ENCODE results near the gene OPN3. TPM values are rescaled to one million over a fixed set of nuclear protein-coding genes. Genes with fewer than 3 reads are reported as not detected.

The OPN3 gene
- polyA plus RNA-seq, 1 donor from 2014 or later = 2.7 TPM

- Histone ChIP-seq H4K20me1 (ENCODE audit: insufficient read depth) (no peaks in the 10 kb centered on the region), H3K4me3 (ENCODE audit: low read length) (no peak overlapping the region), H3K79me2 (replicated peaks; ENCODE audit: insufficient read depth, low read length) (no peaks in the 10 kb centered on the region)
Observed at GRCh38 chr1:241553886-241554592, 86.1 kb downstream of the OPN3 start.

DNA sequence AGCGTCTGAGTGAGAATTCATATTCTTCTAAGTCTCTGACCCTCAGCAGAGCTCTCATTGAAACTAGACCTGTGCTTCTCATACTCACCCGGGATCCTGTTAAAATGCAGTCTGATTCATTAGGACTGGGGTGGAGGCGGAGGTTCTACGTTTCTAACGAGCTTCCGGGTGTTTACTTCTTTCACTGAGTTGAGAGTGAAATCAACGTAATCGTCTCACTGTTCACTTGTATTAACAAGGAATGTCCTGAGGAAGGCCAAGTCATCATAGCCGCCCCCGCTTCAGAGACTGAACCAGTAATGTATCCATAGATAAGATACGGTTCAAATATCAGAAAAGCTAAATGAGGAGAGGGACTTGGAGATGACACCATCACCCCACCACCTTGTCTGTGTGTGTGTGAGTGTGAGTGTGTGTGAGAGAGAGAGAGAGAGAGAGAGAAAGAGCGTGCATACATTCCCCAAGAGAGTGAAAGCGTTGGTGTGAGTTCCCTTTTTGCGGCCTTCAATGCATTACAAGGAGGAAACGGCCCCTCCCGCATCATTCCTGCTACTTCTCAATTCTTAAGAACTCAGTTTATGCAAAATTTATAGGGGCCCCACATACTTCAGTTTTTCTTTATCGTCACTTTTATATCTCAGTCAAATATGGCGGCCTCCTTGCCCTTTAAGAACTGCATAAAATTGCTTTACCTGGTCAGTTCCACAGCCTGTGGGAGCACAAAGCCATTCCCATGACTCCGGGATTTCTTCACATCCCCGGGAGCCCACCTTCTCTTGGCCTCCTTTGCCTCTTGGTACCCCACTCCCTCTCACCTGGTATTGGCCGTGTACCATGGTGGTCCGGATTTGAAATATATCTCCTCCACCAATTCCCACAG, 88.2 kb downstream of the OPN3 start:
- Histone ChIP-seq H3K27me3 (ENCODE audit: insufficient read depth, low read depth, low read length) (no peaks in the 10 kb centered on the region), H3K9ac (ENCODE audit: low read length) (no peak overlapping the region), H2AFZ (ENCODE audit: low read depth, low read length) (no peak overlapping the region), H3K9me2 (ENCODE audit: insufficient read depth, low read length) (no peaks in the 10 kb centered on the region), H3K4me2 (ENCODE audit: low read length) (no peak overlapping the region), H3F3A (ENCODE audit: insufficient read depth, low read length, poor library complexity, severe bottlenecking) (no peaks in the 10 kb centered on the region), H3K79me2 (replicated peaks; ENCODE audit: insufficient read depth, low read length) (no peaks in the 10 kb centered on the region), H3K27ac (ENCODE audit: low read length) (no peak overlapping the region), H3K9me3 (ENCODE audit: low read length) (no peaks in the 10 kb centered on the region), H4K20me1 (ENCODE audit: insufficient read depth) (no peaks in the 10 kb centered on the region), H3K36me3 (ENCODE audit: insufficient read depth, low read length) (no peaks in the 10 kb centered on the region), H3K4me3 (ENCODE audit: low read length) (no peak overlapping the region)
- TF ChIP-seq MXI1 (conservative IDR thresholded peaks at IDR 0.05; ENCODE audit: poor library complexity, severe bottlenecking) = no peak
- no peak for TF ChIP-seq EP300 (conservative IDR thresholded peaks at IDR 0.05; ENCODE audit: poor library complexity, severe bottlenecking)
- TF ChIP-seq RAD21 (conservative IDR thresholded peaks at IDR 0.05) = no peak

More at GRCh38 chr1:241553886-241554592, 86.1 kb downstream of the OPN3 start:
- Histone ChIP-seq H3K27ac (ENCODE audit: low read length) (no peak overlapping the region), H3K27me3 (ENCODE audit: insufficient read depth, low read depth, low read length) (no peaks in the 10 kb centered on the region), H3F3A (ENCODE audit: insufficient read depth, low read length, poor library complexity, severe bottlenecking) (no peaks in the 10 kb centered on the region), H3K9me2 (ENCODE audit: insufficient read depth, low read length) (no peaks in the 10 kb centered on the region), H3K9me3 (ENCODE audit: low read length) (no peaks in the 10 kb centered on the region), H3K9ac (ENCODE audit: low read length) (no peak overlapping the region), H3K36me3 (ENCODE audit: insufficient read depth, low read length) (no peaks in the 10 kb centered on the region), H3K4me2 (ENCODE audit: low read length) (no peak overlapping the region), H2AFZ (ENCODE audit: low read depth, low read length) (no peak overlapping the region)
- no peak for TF ChIP-seq EZH2 (IDR thresholded peaks at IDR 0.05; ENCODE audit: borderline replicate concordance, insufficient read depth, low read length, poor library complexity, severe bottlenecking)

DNA sequence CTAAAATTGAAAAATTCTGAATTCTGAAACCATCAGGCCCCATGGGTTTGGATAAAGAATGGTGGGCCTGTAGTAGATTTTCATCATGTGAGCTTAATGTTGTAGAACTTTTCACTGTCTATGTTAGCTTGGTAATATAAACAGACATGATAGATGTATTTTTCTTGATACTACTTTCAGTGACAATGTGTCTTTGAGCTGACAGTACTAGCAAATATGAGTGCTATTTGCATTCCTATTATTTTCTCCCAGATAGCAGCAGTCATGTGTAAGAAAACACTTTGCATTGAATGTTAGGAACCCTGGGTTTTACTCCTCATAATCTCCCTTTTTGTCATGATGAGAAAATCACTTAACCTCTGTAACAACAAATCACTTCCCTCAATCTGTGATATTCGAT, 89.9 kb downstream of the OPN3 start:
- no peak overlapping the region for H3K4me3 ChIP-seq (ENCODE audit: low read length)
- no peaks in the 10 kb centered on the region for H3K27me3 ChIP-seq (ENCODE audit: insufficient read depth, low read depth, low read length)
- no peak overlapping the region for H3K27ac ChIP-seq (ENCODE audit: low read length)
- no peaks in the 10 kb centered on the region for H3K9me2 ChIP-seq (ENCODE audit: insufficient read depth, low read length)
- no peak overlapping the region for H3K4me2 ChIP-seq (ENCODE audit: low read length)
- H3K79me2 ChIP-seq (replicated peaks; ENCODE audit: insufficient read depth, low read length) = no peaks in the 10 kb centered on the region
- H3K9me3 ChIP-seq (ENCODE audit: low read length) = no peaks in the 10 kb centered on the region
- no peaks in the 10 kb centered on the region for H3F3A ChIP-seq (ENCODE audit: insufficient read depth, low read length, poor library complexity, severe bottlenecking)
- no peaks in the 10 kb centered on the region for H4K20me1 ChIP-seq (ENCODE audit: insufficient read depth)
- no peak overlapping the region for H2AFZ ChIP-seq (ENCODE audit: low read depth, low read length)
- H3K36me3 ChIP-seq (ENCODE audit: insufficient read depth, low read length) = no peaks in the 10 kb centered on the region
- no peak overlapping the region for H3K9ac ChIP-seq (ENCODE audit: low read length)
- TF ChIP-seq, protein P1, sequence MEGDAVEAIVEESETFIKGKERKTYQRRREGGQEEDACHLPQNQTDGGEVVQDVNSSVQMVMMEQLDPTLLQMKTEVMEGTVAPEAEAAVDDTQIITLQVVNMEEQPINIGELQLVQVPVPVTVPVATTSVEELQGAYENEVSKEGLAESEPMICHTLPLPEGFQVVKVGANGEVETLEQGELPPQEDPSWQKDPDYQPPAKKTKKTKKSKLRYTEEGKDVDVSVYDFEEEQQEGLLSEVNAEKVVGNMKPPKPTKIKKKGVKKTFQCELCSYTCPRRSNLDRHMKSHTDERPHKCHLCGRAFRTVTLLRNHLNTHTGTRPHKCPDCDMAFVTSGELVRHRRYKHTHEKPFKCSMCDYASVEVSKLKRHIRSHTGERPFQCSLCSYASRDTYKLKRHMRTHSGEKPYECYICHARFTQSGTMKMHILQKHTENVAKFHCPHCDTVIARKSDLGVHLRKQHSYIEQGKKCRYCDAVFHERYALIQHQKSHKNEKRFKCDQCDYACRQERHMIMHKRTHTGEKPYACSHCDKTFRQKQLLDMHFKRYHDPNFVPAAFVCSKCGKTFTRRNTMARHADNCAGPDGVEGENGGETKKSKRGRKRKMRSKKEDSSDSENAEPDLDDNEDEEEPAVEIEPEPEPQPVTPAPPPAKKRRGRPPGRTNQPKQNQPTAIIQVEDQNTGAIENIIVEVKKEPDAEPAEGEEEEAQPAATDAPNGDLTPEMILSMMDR (IDR thresholded peaks at IDR 0.05; ENCODE audit: poor library complexity, severe bottlenecking) = peak; percentile 13
- TF ChIP-seq RAD21 (conservative IDR thresholded peaks at IDR 0.05) = no peak
- peak; percentile 98 for TF ChIP-seq EP300 (conservative IDR thresholded peaks at IDR 0.05; ENCODE audit: poor library complexity, severe bottlenecking)
- peak; percentile 97 for TF ChIP-seq POLR2AphosphoS5 (IDR thresholded peaks at IDR 0.05)
- no peak for TF ChIP-seq TAF1 (IDR thresholded peaks at IDR 0.05; ENCODE audit: low read depth)
- TF ChIP-seq, protein P2, sequence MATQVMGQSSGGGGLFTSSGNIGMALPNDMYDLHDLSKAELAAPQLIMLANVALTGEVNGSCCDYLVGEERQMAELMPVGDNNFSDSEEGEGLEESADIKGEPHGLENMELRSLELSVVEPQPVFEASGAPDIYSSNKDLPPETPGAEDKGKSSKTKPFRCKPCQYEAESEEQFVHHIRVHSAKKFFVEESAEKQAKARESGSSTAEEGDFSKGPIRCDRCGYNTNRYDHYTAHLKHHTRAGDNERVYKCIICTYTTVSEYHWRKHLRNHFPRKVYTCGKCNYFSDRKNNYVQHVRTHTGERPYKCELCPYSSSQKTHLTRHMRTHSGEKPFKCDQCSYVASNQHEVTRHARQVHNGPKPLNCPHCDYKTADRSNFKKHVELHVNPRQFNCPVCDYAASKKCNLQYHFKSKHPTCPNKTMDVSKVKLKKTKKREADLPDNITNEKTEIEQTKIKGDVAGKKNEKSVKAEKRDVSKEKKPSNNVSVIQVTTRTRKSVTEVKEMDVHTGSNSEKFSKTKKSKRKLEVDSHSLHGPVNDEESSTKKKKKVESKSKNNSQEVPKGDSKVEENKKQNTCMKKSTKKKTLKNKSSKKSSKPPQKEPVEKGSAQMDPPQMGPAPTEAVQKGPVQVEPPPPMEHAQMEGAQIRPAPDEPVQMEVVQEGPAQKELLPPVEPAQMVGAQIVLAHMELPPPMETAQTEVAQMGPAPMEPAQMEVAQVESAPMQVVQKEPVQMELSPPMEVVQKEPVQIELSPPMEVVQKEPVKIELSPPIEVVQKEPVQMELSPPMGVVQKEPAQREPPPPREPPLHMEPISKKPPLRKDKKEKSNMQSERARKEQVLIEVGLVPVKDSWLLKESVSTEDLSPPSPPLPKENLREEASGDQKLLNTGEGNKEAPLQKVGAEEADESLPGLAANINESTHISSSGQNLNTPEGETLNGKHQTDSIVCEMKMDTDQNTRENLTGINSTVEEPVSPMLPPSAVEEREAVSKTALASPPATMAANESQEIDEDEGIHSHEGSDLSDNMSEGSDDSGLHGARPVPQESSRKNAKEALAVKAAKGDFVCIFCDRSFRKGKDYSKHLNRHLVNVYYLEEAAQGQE (IDR thresholded peaks at IDR 0.05; ENCODE audit: borderline replicate concordance) = peak; percentile 91
- no peak for TF ChIP-seq SMC3 (conservative IDR thresholded peaks at IDR 0.05; ENCODE audit: poor library complexity)
- no peak for TF ChIP-seq EZH2 (IDR thresholded peaks at IDR 0.05; ENCODE audit: borderline replicate concordance, insufficient read depth, low read length, poor library complexity, severe bottlenecking)

Data from neural cell (in vitro differentiated cells).